Trophoblast cell (in vitro differentiated cells and primary cell): ENCODE data around the gene ANO6.

ENCODE experiments used
- DNase-seq, 2 donors: peaks; one replicate each; pipeline ENCODE4 v3.0.0-alpha.2; 2016
- H2AFZ ChIP-seq: 2 replicates; pipeline ENCODE4 v1.6.1; 2013; ENCODE audit warnings: low read length, moderate library complexity, mild to moderate bottlenecking; ENCODE audit not compliant: insufficient read depth, poor library complexity
- H2AK5ac ChIP-seq: 2 replicates; pipeline ENCODE4 v1.6.1; 2013; ENCODE audit warnings: mild to moderate bottlenecking, low read length
- H2BK120ac ChIP-seq: 2 replicates; pipeline ENCODE4 v1.6.1; 2013; ENCODE audit warnings: low read length, mild to moderate bottlenecking, moderate library complexity; ENCODE audit not compliant: insufficient read depth, poor library complexity
- H2BK12ac ChIP-seq: 2 replicates; pipeline ENCODE4 v1.6.1; 2013; ENCODE audit warnings: mild to moderate bottlenecking, low read length, moderate library complexity
- H2BK5ac ChIP-seq: 2 replicates; pipeline ENCODE4 v1.6.1; 2013; ENCODE audit warnings: low read length, low read depth, moderate library complexity, mild to moderate bottlenecking; ENCODE audit not compliant: poor library complexity
- H3K14ac ChIP-seq: 2 replicates; pipeline ENCODE4 v1.6.1; 2013; ENCODE audit warnings: mild to moderate bottlenecking, low read length
- H3K18ac ChIP-seq: 2 replicates; pipeline ENCODE4 v1.6.1; 2013; ENCODE audit warnings: mild to moderate bottlenecking, low read length
- H3K23ac ChIP-seq: 2 replicates; pipeline ENCODE4 v1.6.1; 2013; ENCODE audit warnings: low read length
- H3K27ac ChIP-seq: 2 replicates; pipeline ENCODE4 v1.5.1; 2013; ENCODE audit warnings: low read depth, mild to moderate bottlenecking, inconsistent platforms, low read length, moderate library complexity
- H3K27me3 ChIP-seq: 2 replicates; pipeline ENCODE4 v1.6.1; 2013; ENCODE audit warnings: inconsistent platforms, mild to moderate bottlenecking, low read length, moderate library complexity; ENCODE audit not compliant: insufficient read depth
- H3K36me3 ChIP-seq, 2 experiments: 1 replicate in 1 of 2; 2 replicates in 1 of 2; pipeline ENCODE4 v1.6.1; 2013; ENCODE audit warnings: low read length in 2 of 2, mild to moderate bottlenecking in 2 of 2, moderate library complexity in 1 of 2; ENCODE audit not compliant: insufficient read depth in 2 of 2, control insufficient read depth in 1 of 2
- H3K4ac ChIP-seq: 2 replicates; pipeline ENCODE4 v1.6.1; 2013; ENCODE audit warnings: low read depth, mild to moderate bottlenecking, low read length, moderate library complexity
- H3K4me1 ChIP-seq, 2 experiments: 1 replicate in 1 of 2; 2 replicates in 1 of 2; pipeline ENCODE4 v1.6.1; 2013; ENCODE audit warnings: low read length in 2 of 2, mild to moderate bottlenecking in 2 of 2, moderate library complexity in 1 of 2; ENCODE audit not compliant: insufficient read depth in 2 of 2, control insufficient read depth in 1 of 2
- H3K4me2 ChIP-seq: 2 replicates; pipeline ENCODE4 v1.6.1; 2013; ENCODE audit warnings: inconsistent platforms, mild to moderate bottlenecking, low read length, moderate library complexity
- H3K4me3 ChIP-seq: 2 replicates; pipeline ENCODE4 v1.5.1; 2013; ENCODE audit warnings: mild to moderate bottlenecking, low read depth, low read length, inconsistent platforms
- H3K79me1 ChIP-seq: one replicate; pipeline ENCODE4 v1.6.1; 2013; ENCODE audit warnings: low read length
- H3K79me2 ChIP-seq: 2 replicates; pipeline ENCODE4 v1.6.1; 2013; ENCODE audit warnings: low read length, mild to moderate bottlenecking; ENCODE audit not compliant: control insufficient read depth, insufficient read depth, poor library complexity
- H3K9ac ChIP-seq: 2 replicates; pipeline ENCODE4 v1.6.1; 2013; ENCODE audit warnings: mild to moderate bottlenecking, low read length
- H3K9me3 ChIP-seq: 2 replicates; pipeline ENCODE4 v1.6.1; 2013; ENCODE audit warnings: low read depth, mild to moderate bottlenecking, control low read depth, inconsistent platforms, low read length; ENCODE audit not compliant: insufficient read depth
- H4K12ac ChIP-seq: 2 replicates; pipeline ENCODE4 v1.6.1; 2013; ENCODE audit warnings: low read depth, mild to moderate bottlenecking, low read length, moderate library complexity
- H4K8ac ChIP-seq: 2 replicates; pipeline ENCODE4 v1.6.1; 2013; ENCODE audit warnings: low read depth, mild to moderate bottlenecking, low read length, moderate library complexity
- H4K91ac ChIP-seq: one replicate; pipeline ENCODE4 v1.6.1; 2013; ENCODE audit warnings: low read depth, mild to moderate bottlenecking, low read length, moderate library complexity
- WGBS: extraction: QIAGEN DNeasy Blood & Tissue Kit; methylation state at CpG from one replicate; pipeline ENCODE4 v1.1.7; 2013; ENCODE audit warnings: missing lambda C conversion rate; ENCODE audit not compliant: insufficient read length, insufficient coverage; ENCODE audit errors: extremely low coverage; 5-methylcytosine and 5-hydroxymethylcytosine counted together

ANO6 gene

GRCh38 chr12:45348986-45349385 is 133.1 kb downstream of the ANO6 start:
- Histone ChIP-seq H3K18ac (no peak overlapping the region), H3K14ac (no peak overlapping the region), H3K4ac (no peak overlapping the region), H4K8ac (no peak overlapping the region), H2AK5ac (no peak overlapping the region), H3K23ac (no peak overlapping the region), H3K9ac (no peak overlapping the region), H3K27ac (no peak overlapping the region), H3K4me2 (no peak overlapping the region), H3K4me1 (peaks cover under 1 to 4% of the 10 kb centered on the region in 2 experiments), H2AFZ (no peak overlapping the region), H3K4me3 (no peak overlapping the region), H4K91ac (no peak overlapping the region), H3K36me3 (peaks cover 9 to 24% of the 10 kb centered on the region in 2 experiments), H2BK120ac (no peak overlapping the region), H2BK12ac (no peak overlapping the region), H3K79me2 (no peaks in the 10 kb centered on the region), H3K27me3 (no peaks in the 10 kb centered on the region), H3K79me1 (no peaks in the 10 kb centered on the region), H4K12ac (no peak overlapping the region), H2BK5ac (no peak overlapping the region), H3K9me3 (peaks cover 3% of the 10 kb centered on the region)
- no CpG with 5 or more reads among the region's 1 CpG for WGBS
- DNase-seq: no peak

- Histone ChIP-seq H2BK12ac (no peak overlapping the region), H4K91ac (no peak overlapping the region), H3K18ac (no peak overlapping the region), H3K4me1 (peaks cover 2 to 6% of the 10 kb centered on the region in 2 experiments), H3K4ac (no peak overlapping the region), H3K9me3 (peaks cover 3% of the 10 kb centered on the region), H3K23ac (no peak overlapping the region), H2BK120ac (no peak overlapping the region), H3K36me3 (peaks cover 9 to 22% of the 10 kb centered on the region in 2 experiments), H2AK5ac (no peak overlapping the region), H2BK5ac (no peak overlapping the region), H4K12ac (no peak overlapping the region), H3K4me2 (no peak overlapping the region), H3K4me3 (no peak overlapping the region), H3K27ac (no peak overlapping the region), H2AFZ (no peak overlapping the region), H3K9ac (no peak overlapping the region), H3K14ac (no peak overlapping the region), H3K79me1 (no peaks in the 10 kb centered on the region), H3K27me3 (no peaks in the 10 kb centered on the region), H3K79me2 (no peaks in the 10 kb centered on the region), H4K8ac (no peak overlapping the region)
- no peak for DNase-seq
- no CpG with 5 or more reads among the region's 1 CpG for WGBS
Observed at GRCh38 chr12:45349916-45350315, 134.0 kb downstream of the ANO6 start.

GRCh38 chr12:45350861-45351260 is 135.0 kb downstream of the ANO6 start:
- Histone ChIP-seq H3K4me3 (no peak overlapping the region), H3K18ac (no peak overlapping the region), H2AFZ (no peak overlapping the region), H4K8ac (no peak overlapping the region), H3K27me3 (no peaks in the 10 kb centered on the region), H3K4me1 (peaks cover 6 to 8% of the 10 kb centered on the region in 2 experiments), H3K27ac (no peak overlapping the region), H2BK12ac (no peak overlapping the region), H2BK120ac (no peak overlapping the region), H3K9me3 (peaks cover 3% of the 10 kb centered on the region), H4K91ac (no peak overlapping the region), H3K36me3 (peaks cover 11 to 26% of the 10 kb centered on the region in 2 experiments), H3K4ac (no peak overlapping the region), H3K79me2 (no peaks in the 10 kb centered on the region), H2AK5ac (no peak overlapping the region), H3K79me1 (peaks cover 3% of the 10 kb centered on the region), H3K9ac (no peak overlapping the region), H2BK5ac (no peak overlapping the region), H3K23ac (no peak overlapping the region), H3K4me2 (no peak overlapping the region), H4K12ac (no peak overlapping the region), H3K14ac (no peak overlapping the region)
- WGBS: no CpG with 5 or more reads among the region's 3 CpGs
- DNase-seq: no peak

GRCh38 chr12:45351921-45352670 is 136.2 kb downstream of the ANO6 start:
- Histone ChIP-seq H2AFZ (no peak overlapping the region), H3K79me1 (peaks cover 3% of the 10 kb centered on the region), H3K18ac (no peak overlapping the region), H3K9ac (no peak overlapping the region), H3K4me1 (peaks cover 6 to 8% of the 10 kb centered on the region in 2 experiments), H3K23ac (no peak overlapping the region), H3K27ac (no peak overlapping the region), H3K79me2 (no peaks in the 10 kb centered on the region), H3K14ac (no peak overlapping the region), H2BK120ac (no peak overlapping the region), H3K9me3 (peaks cover 3% of the 10 kb centered on the region), H3K27me3 (no peaks in the 10 kb centered on the region), H2BK5ac (no peak overlapping the region), H4K91ac (no peak overlapping the region), H2AK5ac (no peak overlapping the region), H3K36me3 (peaks cover 11 to 24% of the 10 kb centered on the region in 2 experiments), H4K8ac (no peak overlapping the region), H2BK12ac (no peak overlapping the region), H4K12ac (no peak overlapping the region), H3K4me2 (no peak overlapping the region), H3K4ac (no peak overlapping the region), H3K4me3 (no peak overlapping the region)
- DNase-seq: no peak
- WGBS: no CpG with 5 or more reads among the region's 10 CpGs
